HEK293 (cell line): Measurements from ENCODE around the gene C1QTNF2.

Experiments used
- CTCF ChIA-PET: fragments of 350-600 bp; formaldehyde crosslinking; extraction: SDS; loops from one replicate; lab custom pipeline; 2021; ENCODE audit warnings: antibody characterized with exemption; lab: Yijun Ruan, JAX
- POLR2A ChIA-PET: fragments of 300-600 bp; formaldehyde crosslinking; extraction: SDS; loops from one replicate; lab custom pipeline; 2020; ENCODE audit warnings: antibody characterized with exemption, inconsistent platforms; lab: Yijun Ruan, JAX
- H3K27ac ChIP-seq: fragments of 200-500 bp; sonication (Bioruptor generic); 2 replicates; pipeline ENCODE4 v1.5.1; 2014; ENCODE audit warnings: low read depth, low read length, control low read depth, inconsistent platforms; ENCODE audit errors: extremely low read depth
- H3K36me3 ChIP-seq, 2 experiments: fragments of 200-500 bp in 1 of 2; sonication (Bioruptor generic) in 1 of 2; 1 replicate in 1 of 2; 2 replicates in 1 of 2; pipeline ENCODE4 v1.5.1; 2014 to 2017; ENCODE audit warnings: inconsistent platforms in 2 of 2, low read length in 2 of 2; ENCODE audit not compliant: control insufficient read depth in 2 of 2, insufficient read depth in 1 of 2
- H3K4me1 ChIP-seq: fragments of 200-500 bp; sonication (Bioruptor generic); 2 replicates; pipeline ENCODE4 v1.5.1; 2014; ENCODE audit warnings: mild to moderate bottlenecking, low read length, inconsistent platforms; ENCODE audit not compliant: control insufficient read depth, insufficient read depth
- H3K4me3 ChIP-seq: 2 replicates; pipeline ENCODE4 v1.5.1; 2011; ENCODE audit warnings: low read depth, mild to moderate bottlenecking, control low read depth, low read length, moderate library complexity
- H3K9me3 ChIP-seq: fragments of 200-500 bp; sonication (Bioruptor generic); 2 replicates; pipeline ENCODE4 v1.5.1; 2014; ENCODE audit warnings: low read depth, low read length, inconsistent platforms; ENCODE audit not compliant: control insufficient read depth, insufficient read depth
- HOXA7 ChIP-seq: sonication (generic); formaldehyde crosslinking; IDR thresholded peaks from 2 replicates; pipeline ENCODE4 v1.8.1; 2022; ENCODE audit warnings: missing genetic modification reagents, borderline replicate concordance
- HOXD13 ChIP-seq: sonication (generic); formaldehyde crosslinking; IDR thresholded peaks from 2 replicates; pipeline ENCODE4 v1.8.0; 2022; ENCODE audit warnings: missing genetic modification reagents, borderline replicate concordance
- KLF8 ChIP-seq: fragments of 450-650 bp; formaldehyde crosslinking; IDR thresholded peaks from 2 replicates; pipeline ENCODE4 v1.5.1; 2016; ENCODE audit warnings: missing biosample characterization, missing genetic modification characterization
- MEIS1 ChIP-seq: sonication (generic); formaldehyde crosslinking; IDR thresholded peaks from 2 replicates; pipeline ENCODE4 v1.8.1; 2022; ENCODE audit warnings: missing genetic modification reagents, mild to moderate bottlenecking, borderline replicate concordance
- SP2 ChIP-seq: fragments of 450-650 bp; formaldehyde crosslinking; IDR thresholded peaks from 2 replicates; pipeline ENCODE4 v1.5.1; 2016; ENCODE audit warnings: missing biosample characterization, missing genetic modification characterization
- SP7 ChIP-seq: fragments of 450-650 bp; formaldehyde crosslinking; IDR thresholded peaks from 2 replicates; pipeline ENCODE4 v1.5.1; 2016; ENCODE audit warnings: missing biosample characterization, missing genetic modification characterization
- ZBTB21 ChIP-seq: fragments of 450-650 bp; formaldehyde crosslinking; IDR thresholded peaks from 2 replicates; pipeline ENCODE4 v1.5.1; 2017; ENCODE audit warnings: missing biosample characterization, missing genetic modification characterization
- ZBTB7A ChIP-seq: fragments of 450-650 bp; formaldehyde crosslinking; IDR thresholded peaks from 2 replicates; pipeline ENCODE4 v1.5.1; 2016; ENCODE audit warnings: low read depth, missing biosample characterization, missing genetic modification characterization
- ZFP41 ChIP-seq: fragments of 450-650 bp; formaldehyde crosslinking; IDR thresholded peaks from 2 replicates; pipeline ENCODE4 v1.5.1; 2016; ENCODE audit warnings: missing biosample characterization, missing genetic modification characterization, borderline replicate concordance
- ZNF121 ChIP-seq: fragments of 450-650 bp; formaldehyde crosslinking; IDR thresholded peaks from 2 replicates; pipeline ENCODE4 v1.5.1; 2016; ENCODE audit warnings: missing biosample characterization, missing genetic modification characterization
- ZNF175 ChIP-seq: fragments of 450-650 bp; formaldehyde crosslinking; IDR thresholded peaks from 2 replicates; pipeline ENCODE4 v1.5.1; 2016; ENCODE audit warnings: missing biosample characterization, missing genetic modification characterization
- ZNF18 ChIP-seq: fragments of 450-650 bp; formaldehyde crosslinking; IDR thresholded peaks from 2 replicates; pipeline ENCODE4 v1.5.1; 2016; ENCODE audit warnings: missing biosample characterization, missing genetic modification characterization
- ZNF184 ChIP-seq: fragments of 450-650 bp; IDR thresholded peaks from 2 replicates; pipeline ENCODE4 v1.5.1; 2018; ENCODE audit warnings: missing biosample characterization, mild to moderate bottlenecking, missing genetic modification characterization
- ZNF2 ChIP-seq: fragments of 450-650 bp; formaldehyde crosslinking; IDR thresholded peaks from 2 replicates; pipeline ENCODE4 v1.5.1; 2016; ENCODE audit warnings: missing biosample characterization, missing genetic modification characterization
- ZNF221 ChIP-seq: fragments of 450-650 bp; formaldehyde crosslinking; IDR thresholded peaks from 2 replicates; pipeline ENCODE4 v1.5.1; 2017; ENCODE audit warnings: missing biosample characterization, missing genetic modification characterization, borderline replicate concordance
- ZNF24 ChIP-seq: fragments of 450-650 bp; formaldehyde crosslinking; IDR thresholded peaks from 2 replicates; pipeline ENCODE4 v1.5.1; 2016; ENCODE audit warnings: missing biosample characterization, missing genetic modification characterization
- ZNF280C ChIP-seq: fragments of 450-650 bp; formaldehyde crosslinking; IDR thresholded peaks from 2 replicates; pipeline ENCODE4 v1.5.1; 2016; ENCODE audit warnings: missing biosample characterization, missing genetic modification characterization
- ZNF433 ChIP-seq: fragments of 450-650 bp; formaldehyde crosslinking; IDR thresholded peaks from 2 replicates; pipeline ENCODE4 v1.5.1; 2016; ENCODE audit warnings: missing biosample characterization, missing genetic modification characterization, low read depth
- ZNF449 ChIP-seq: fragments of 450-650 bp; formaldehyde crosslinking; IDR thresholded peaks from 2 replicates; pipeline ENCODE4 v1.5.1; 2017; ENCODE audit warnings: missing biosample characterization, mild to moderate bottlenecking, missing genetic modification characterization, moderate library complexity
- ZNF529 ChIP-seq: fragments of 450-650 bp; formaldehyde crosslinking; IDR thresholded peaks from 2 replicates; pipeline ENCODE4 v1.5.1; 2017; ENCODE audit warnings: missing genetic modification characterization, missing biosample characterization; ENCODE audit not compliant: insufficient replicate concordance
- ZNF558 ChIP-seq: fragments of 450-650 bp; formaldehyde crosslinking; IDR thresholded peaks from 2 replicates; pipeline ENCODE4 v1.5.1; 2016; ENCODE audit warnings: missing biosample characterization, missing genetic modification characterization
- ZNF571 ChIP-seq: fragments of 450-650 bp; formaldehyde crosslinking; IDR thresholded peaks from 2 replicates; pipeline ENCODE4 v1.5.0; 2017; ENCODE audit warnings: missing biosample characterization, missing genetic modification characterization
- ZNF596 ChIP-seq: fragments of 450-650 bp; IDR thresholded peaks from 2 replicates; pipeline ENCODE4 v1.5.0; 2018; ENCODE audit warnings: missing biosample characterization, mild to moderate bottlenecking, missing genetic modification characterization, moderate library complexity
- ZNF624 ChIP-seq: fragments of 450-650 bp; formaldehyde crosslinking; IDR thresholded peaks from 2 replicates; pipeline ENCODE4 v1.5.1; 2017; ENCODE audit warnings: missing biosample characterization, missing genetic modification characterization
- ZNF626 ChIP-seq: fragments of 450-650 bp; sonication (Bioruptor Pico); formaldehyde crosslinking; IDR thresholded peaks from 2 replicates; pipeline ENCODE4 v1.5.1; 2018; ENCODE audit warnings: missing biosample characterization, missing genetic modification characterization, inconsistent platforms
- ZNF639 ChIP-seq: fragments of 450-650 bp; formaldehyde crosslinking; IDR thresholded peaks from 2 replicates; pipeline ENCODE4 v1.5.1; 2016; ENCODE audit warnings: missing biosample characterization, missing genetic modification characterization
- ZNF664 ChIP-seq: fragments of 450-650 bp; formaldehyde crosslinking; IDR thresholded peaks from 2 replicates; pipeline ENCODE4 v1.5.1; 2016; ENCODE audit warnings: missing biosample characterization, missing genetic modification characterization
- ZNF791 ChIP-seq: fragments of 450-650 bp; formaldehyde crosslinking; IDR thresholded peaks from 2 replicates; pipeline ENCODE4 v1.5.1; 2016; ENCODE audit warnings: missing biosample characterization, missing genetic modification characterization
- ZSCAN5A ChIP-seq: fragments of 450-650 bp; formaldehyde crosslinking; IDR thresholded peaks from 2 replicates; pipeline ENCODE4 v1.5.1; 2016; ENCODE audit warnings: missing biosample characterization, missing genetic modification characterization

Gene C1QTNF2

GRCh38 chr5:160360310-160360709, 10.1 kb downstream of the C1QTNF2 start (continued):
- TF ChIP-seq ZBTB7A (tag by site-specific recombination) (no peak), ZNF24 (tag by site-specific recombination) (no peak), ZNF280C (no peak), ZNF221 (tag by site-specific recombination) (no peak), ZNF433 (no peak)

GRCh38 chr5:160359816-160360215, 10.6 kb downstream of the C1QTNF2 start:
- H3K9me3 ChIP-seq: no peaks in the 10 kb centered on the region
- ChIA-PET POLR2A (no interaction called here), CTCF (interaction anchor here (0.7 to 1.9 kb wide), 3 partner anchors 15 to 162 kb away, joined by 3 to 4 read pairs (median 3); no protein-coding TSS in a partner anchor)
- no peak overlapping the region for H3K4me3 ChIP-seq
- no peak for TF ChIP-seq ZFP41
- TF ChIP-seq ZNF184 (tag by site-specific recombination): no peak
- TF ChIP-seq ZNF221 (tag by site-specific recombination): no peak
- TF ChIP-seq ZNF639 (tag by site-specific recombination): no peak
- TF ChIP-seq ZNF626 (tag by site-specific recombination): no peak
- no peak for TF ChIP-seq ZNF571 (tag by site-specific recombination)
- TF ChIP-seq SP7: no peak
- no peak for TF ChIP-seq ZNF529 (tag by site-specific recombination)
- TF ChIP-seq KLF8: no peak
- TF ChIP-seq ZSCAN5A: no peak
- no peak for TF ChIP-seq HOXA7
- TF ChIP-seq ZBTB21: no peak
- H3K27ac ChIP-seq: no peak overlapping the region
- H3K36me3 ChIP-seq: no peaks in the 10 kb centered on the region
- no peaks in the 10 kb centered on the region for H3K4me1 ChIP-seq

- no peak overlapping the region for H3K4me3 ChIP-seq
- POLR2A ChIA-PET: no interaction called here
- H3K4me1 ChIP-seq: no peaks in the 10 kb centered on the region
- CTCF ChIA-PET: no interaction called here
- H3K27ac ChIP-seq: no peak overlapping the region
- no peaks in the 10 kb centered on the region for H3K9me3 ChIP-seq
- H3K36me3 ChIP-seq: no peaks in the 10 kb centered on the region
- TF ChIP-seq ZNF596 (tag by site-specific recombination) (no peak), MEIS1 (CRISPR knock-in tag) (no peak), ZNF121 (tag by site-specific recombination) (no peak), ZBTB7A (tag by site-specific recombination) (no peak), SP2 (tag by site-specific recombination) (no peak), ZNF791 (tag by site-specific recombination) (no peak), ZNF2 (tag by site-specific recombination) (no peak), ZNF449 (tag by site-specific recombination) (no peak), ZNF558 (no peak), ZNF175 (no peak), ZNF529 (tag by site-specific recombination) (no peak), ZNF664 (no peak), ZNF18 (tag by site-specific recombination) (no peak), HOXD13 (CRISPR knock-in tag) (no peak), ZNF624 (tag by site-specific recombination) (no peak)
Observed at GRCh38 chr5:160359242-160359641, 11.2 kb downstream of the C1QTNF2 start.
